WTC11 (cell line): ENCODE results near the gene AXL. TPM values are rescaled to one million over a fixed set of nuclear protein-coding genes. Genes with fewer than 3 reads are reported as not detected.

Source experiments
- ATAC-seq: fragments of 200-7000 bp; cut with Tn5 transposase; 2 replicates; pipeline ENCODE4 v1.10.0; 2021; ENCODE audit warnings: mild to moderate bottlenecking, moderate library complexity
- CTCF ChIA-PET: fragments of 300-600 bp; sonication (Branson Sonifier 250); formaldehyde crosslinking; loops from one replicate; lab custom pipeline; 2021; ENCODE audit warnings: antibody characterized with exemption; lab: Charles Lee
- POLR2A ChIA-PET: fragments of 350-600 bp; sonication (Branson Sonifier 250); formaldehyde crosslinking; loops from one replicate; lab custom pipeline; 2021; ENCODE audit warnings: antibody characterized with exemption; lab: Charles Lee
- DNase-seq: peaks from one replicate; pipeline ENCODE4 v3.0.0; 2021; ENCODE audit warnings: low spot score
- H3K27ac Mint-ChIP-seq: 2 replicates; pipeline ENCODE4 v1.8.0; 2021; ENCODE audit warnings: mixed read lengths
- H3K27me3 Mint-ChIP-seq: 2 replicates; pipeline ENCODE4 v1.8.0; 2021; ENCODE audit warnings: low read depth, mild to moderate bottlenecking, moderate library complexity, mixed read lengths
- H3K36me3 Mint-ChIP-seq: 2 replicates; pipeline ENCODE4 v1.8.0; 2021; ENCODE audit warnings: mixed read lengths
- H3K4me1 Mint-ChIP-seq: 2 replicates; pipeline ENCODE4 v1.8.0; 2022; ENCODE audit warnings: mixed read lengths
- H3K4me3 Mint-ChIP-seq: 2 replicates; pipeline ENCODE4 v1.8.0; 2021; ENCODE audit warnings: mild to moderate bottlenecking, moderate library complexity, mixed read lengths
- H3K9me3 Mint-ChIP-seq: 2 replicates; pipeline ENCODE4 v1.8.0; 2021; ENCODE audit warnings: mixed read lengths
- ARID4B ChIP-seq: sonication (generic); formaldehyde crosslinking; IDR thresholded peaks from 2 replicates; pipeline ENCODE4 v1.8.0; 2023; ENCODE audit warnings: missing genetic modification reagents, mild to moderate bottlenecking, borderline replicate concordance
- ELF4 ChIP-seq: sonication (generic); formaldehyde crosslinking; IDR thresholded peaks from 2 replicates; pipeline ENCODE4 v1.8.1; 2022; ENCODE audit warnings: low read depth, mild to moderate bottlenecking, moderate library complexity, missing genetic modification reagents
- MYBL2 ChIP-seq: sonication (generic); formaldehyde crosslinking; IDR thresholded peaks from 2 replicates; pipeline ENCODE4 v1.8.1; 2023; ENCODE audit warnings: mild to moderate bottlenecking, moderate library complexity, missing genetic modification reagents
- NR3C1 ChIP-seq: sonication (generic); formaldehyde crosslinking; conservative IDR thresholded peaks from 2 replicates; pipeline ENCODE4 v1.8.1; 2023; ENCODE audit warnings: low read depth, mild to moderate bottlenecking, missing genetic modification reagents
- SMAD3 ChIP-seq: sonication (generic); formaldehyde crosslinking; IDR thresholded peaks from 2 replicates; pipeline ENCODE4 v1.8.0; 2022; ENCODE audit warnings: missing genetic modification reagents, mild to moderate bottlenecking, borderline replicate concordance
- STAT6 ChIP-seq: sonication (generic); formaldehyde crosslinking; conservative IDR thresholded peaks from 2 replicates; pipeline ENCODE4 v1.8.1; 2023; ENCODE audit warnings: mild to moderate bottlenecking, low read depth, missing genetic modification reagents, moderate library complexity
- ZNF317 ChIP-seq: sonication (generic); formaldehyde crosslinking; IDR thresholded peaks from 2 replicates; pipeline ENCODE4 v1.8.1; 2023; ENCODE audit warnings: low read depth, mild to moderate bottlenecking, moderate library complexity, missing genetic modification reagents, borderline replicate concordance
- ZNF396 ChIP-seq: fragments of 250-450 bp; sonication (Bioruptor Pico); IDR thresholded peaks from 2 replicates; pipeline ENCODE4 v1.8.0; 2021; ENCODE audit warnings: mild to moderate bottlenecking, moderate library complexity, borderline replicate concordance
- total RNA-seq: library from RNA; stranded (reverse); gene quantifications from 3 replicates; pipeline ENCODE4 v1.2.3, GENCODE V29; 2021
- TF ChIP-seq, protein P1 (sequence below): sonication (generic); formaldehyde crosslinking; IDR thresholded peaks from 2 replicates; pipeline ENCODE4 v1.8.1; 2022; ENCODE audit warnings: missing genetic modification reagents, borderline replicate concordance

AXL gene
- total RNA-seq, 1 experiment from 2014 or later, result 25.0 TPM

DNA sequence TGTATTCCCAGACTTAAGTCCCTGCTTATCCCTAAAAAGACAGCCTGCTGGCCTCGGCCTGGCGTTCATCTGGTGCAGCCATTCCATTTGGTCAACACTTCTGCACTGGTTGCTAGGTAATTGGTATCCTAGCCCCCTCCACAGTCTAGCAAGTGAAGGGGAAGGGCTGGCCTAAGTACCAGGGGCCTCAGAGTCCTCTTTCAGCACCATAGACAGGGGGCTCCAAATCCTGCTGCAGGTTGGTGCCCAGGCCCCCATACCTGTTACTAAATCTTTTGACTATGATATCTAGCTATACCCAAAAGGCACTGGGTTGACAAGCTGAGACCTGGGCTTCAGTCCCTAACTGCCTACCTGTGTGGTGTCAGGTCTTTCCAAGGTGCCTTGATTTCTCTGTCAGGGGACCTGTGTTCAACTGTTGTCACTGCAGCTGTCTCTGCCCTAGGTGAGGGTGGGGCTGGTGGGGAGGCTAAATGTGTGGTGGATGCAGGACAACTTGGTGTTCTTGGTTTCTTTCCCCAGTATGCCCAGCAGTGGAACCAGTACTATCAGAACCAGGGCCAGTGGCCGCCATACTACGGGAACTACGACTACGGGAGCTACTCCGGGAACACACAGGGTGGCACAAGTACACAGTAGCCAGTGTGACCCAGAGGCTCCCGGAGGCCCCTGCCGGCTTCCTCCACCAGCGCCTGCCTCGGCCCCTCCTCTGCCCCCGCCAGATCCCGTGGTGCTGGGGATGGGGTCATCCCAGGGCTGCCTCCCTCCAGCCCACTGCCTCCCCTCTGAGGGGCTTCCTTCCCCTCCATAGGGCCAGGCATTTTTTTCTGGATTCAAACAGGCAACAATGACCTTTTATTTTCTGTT lies 87.1 kb downstream of the AXL start:
- Mint-ChIP-seq H3K4me1 (peaks cover 18% of the 10 kb centered on the region), H3K9me3 (no peaks in the 10 kb centered on the region), H3K27me3 (no peaks in the 10 kb centered on the region), H3K36me3 (peaks cover 56% of the 10 kb centered on the region), H3K4me3 (no peak overlapping the region), H3K27ac (no peak overlapping the region)
- DNase-seq (no peak), ATAC-seq (no peak)
- no peak for TF ChIP-seq ELF4 (CRISPR knock-in tag)
- no peak for TF ChIP-seq STAT6 (CRISPR knock-in tag)
- TF ChIP-seq ZNF396 (CRISPR knock-in tag), result no peak
- TF ChIP-seq, protein P1, sequence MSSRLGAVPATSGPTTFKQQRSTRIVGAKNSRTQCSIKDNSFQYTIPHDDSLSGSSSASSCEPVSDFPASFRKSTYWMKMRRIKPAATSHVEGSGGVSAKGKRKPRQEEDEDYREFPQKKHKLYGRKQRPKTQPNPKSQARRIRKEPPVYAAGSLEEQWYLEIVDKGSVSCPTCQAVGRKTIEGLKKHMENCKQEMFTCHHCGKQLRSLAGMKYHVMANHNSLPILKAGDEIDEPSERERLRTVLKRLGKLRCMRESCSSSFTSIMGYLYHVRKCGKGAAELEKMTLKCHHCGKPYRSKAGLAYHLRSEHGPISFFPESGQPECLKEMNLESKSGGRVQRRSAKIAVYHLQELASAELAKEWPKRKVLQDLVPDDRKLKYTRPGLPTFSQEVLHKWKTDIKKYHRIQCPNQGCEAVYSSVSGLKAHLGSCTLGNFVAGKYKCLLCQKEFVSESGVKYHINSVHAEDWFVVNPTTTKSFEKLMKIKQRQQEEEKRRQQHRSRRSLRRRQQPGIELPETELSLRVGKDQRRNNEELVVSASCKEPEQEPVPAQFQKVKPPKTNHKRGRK (CRISPR knock-in tag), result no peak
- no peak for TF ChIP-seq ARID4B
- no peak for TF ChIP-seq NR3C1 (CRISPR knock-in tag)
- no peak for TF ChIP-seq ZNF317 (CRISPR knock-in tag)
- ChIA-PET CTCF (interaction anchor here (0.7 kb wide), 1 partner anchor 58 kb away, joined by 3 read pairs; no protein-coding TSS in a partner anchor), POLR2A (no interaction called here)

GRCh38 chr19:41307090-41307875 lies 88.3 kb downstream of the AXL start:
- Mint-ChIP-seq H3K27ac (peak overlapping the region; percentile 76), H3K36me3 (peaks cover 48% of the 10 kb centered on the region), H3K4me1 (peaks cover 21% of the 10 kb centered on the region), H3K27me3 (no peaks in the 10 kb centered on the region), H3K9me3 (no peaks in the 10 kb centered on the region), H3K4me3 (no peak overlapping the region)
- DNase-seq (no peak), ATAC-seq (no peak)
- TF ChIP-seq SMAD3 (CRISPR knock-in tag), result no peak
- TF ChIP-seq MYBL2, result no peak
- ChIA-PET CTCF (interaction anchor here (0.9 to 2.8 kb wide), 7 partner anchors 15 to 103 kb away, joined by 4 to 26 read pairs (median 9); partner anchors contain the start of gene HNRNPUL1), POLR2A (no interaction called here)
